PC-3 (cell line): ENCODE measurements around the gene KIF6. TPM values are rescaled to one million over a fixed set of nuclear protein-coding genes. Genes with fewer than 3 reads are reported as not detected.

Experiments used
- ATAC-seq: fragments of 200-7000 bp; cut with Tn5 transposase; 2 replicates; pipeline ENCODE4 v1.9.1; 2020; ENCODE audit warnings: mild to moderate bottlenecking, moderate library complexity
- BruUV-seq: library from RNA; stranded (reverse); fragments of 400-500 nt; replicated peaks from 2 replicates; lab custom pipeline; 2021; lab: Mats Ljungman, UMichigan
- CTCF ChIA-PET: fragments of 300-600 bp; sonication (Branson Sonifier 250); formaldehyde crosslinking; loops from one replicate; lab custom pipeline; 2022; ENCODE audit warnings: antibody characterized with exemption; lab: Charles Lee
- POLR2A ChIA-PET: fragments of 300-600 bp; sonication (Branson Sonifier 250); formaldehyde crosslinking; loops from one replicate; lab custom pipeline; 2022; ENCODE audit warnings: antibody characterized with exemption; ENCODE audit not compliant: unreplicated experiment; lab: Charles Lee
- DNase-seq: peaks from one replicate; pipeline ENCODE4 v3.0.0-alpha.2; 2015
- H2AFZ ChIP-seq: fragments of 300-600 bp; sonication (generic); 2 replicates; pipeline ENCODE4 v1.6.0; 2016; ENCODE audit warnings: antibody characterized with exemption, low read length
- H3F3A ChIP-seq: fragments of 300-600 bp; sonication (generic); one replicate; pipeline ENCODE4 v1.6.0; 2017; ENCODE audit warnings: antibody characterized with exemption, low read length, control low read depth, mild to moderate bottlenecking; ENCODE audit not compliant: unreplicated experiment
- H3K27ac ChIP-seq: fragments of 300-600 bp; sonication (generic); 2 replicates; pipeline ENCODE4 v1.5.1; 2016; ENCODE audit warnings: mild to moderate bottlenecking, low read length
- H3K27me3 ChIP-seq: fragments of 300-600 bp; sonication (generic); 2 replicates; pipeline ENCODE4 v1.6.1; 2016; ENCODE audit warnings: low read length, mixed read lengths
- H3K36me3 ChIP-seq: fragments of 300-600 bp; sonication (generic); 2 replicates; pipeline ENCODE4 v1.6.1; 2016; ENCODE audit warnings: low read depth, mixed run types, low read length, mixed read lengths
- H3K4me1 ChIP-seq: fragments of 300-600 bp; sonication (generic); 2 replicates; pipeline ENCODE4 v1.5.1; 2016; ENCODE audit warnings: low read length; ENCODE audit not compliant: insufficient read depth
- H3K4me2 ChIP-seq: fragments of 300-600 bp; sonication (generic); 2 replicates; pipeline ENCODE4 v1.6.0; 2016; ENCODE audit warnings: low read length
- H3K4me3 ChIP-seq: fragments of 300-600 bp; sonication (generic); 2 replicates; pipeline ENCODE4 v1.5.1; 2016; ENCODE audit warnings: mild to moderate bottlenecking, low read length, mixed read lengths
- H3K79me2 ChIP-seq: fragments of 300-600 bp; sonication (generic); 2 replicates; pipeline ENCODE4 v1.6.1; 2017; ENCODE audit warnings: low read length, mixed read lengths
- H3K9ac ChIP-seq: fragments of 300-600 bp; sonication (generic); 2 replicates; pipeline ENCODE4 v1.6.0; 2016; ENCODE audit warnings: mild to moderate bottlenecking, low read length
- H3K9me2 ChIP-seq: fragments of 300-600 bp; sonication (generic); replicated peaks from 2 replicates; pipeline ENCODE4 v1.6.1; 2016; ENCODE audit warnings: mixed run types, low read length, mixed read lengths
- H3K9me3 ChIP-seq: fragments of 300-600 bp; sonication (generic); 2 replicates; pipeline ENCODE4 v1.6.1; 2016; ENCODE audit warnings: low read length, mixed read lengths
- H4K20me1 ChIP-seq: fragments of 300-600 bp; sonication (generic); 2 replicates; pipeline ENCODE4 v1.6.1; 2016; ENCODE audit warnings: low read length, mixed read lengths
- CTCF ChIP-seq: fragments of 300-600 bp; sonication (generic); conservative IDR thresholded peaks from 2 replicates; pipeline ENCODE4 v1.5.1; 2017; ENCODE audit warnings: antibody characterized with exemption, low read depth, mild to moderate bottlenecking, low read length
- EZH2 ChIP-seq: fragments of 300-600 bp; sonication (generic); IDR thresholded peaks from one replicate; pipeline ENCODE4 v1.6.1; 2017; ENCODE audit warnings: antibody characterized with exemption, mild to moderate bottlenecking, low read length; ENCODE audit not compliant: unreplicated experiment
- EZH2phosphoT487 ChIP-seq: fragments of 300-600 bp; sonication (generic); IDR thresholded peaks from 2 replicates; pipeline ENCODE4 v1.6.1; 2018; ENCODE audit warnings: mild to moderate bottlenecking, antibody characterized with exemption, low read length, borderline replicate concordance
- intact Hi-C: fragments of 100-400 bp; cut with micrococcal nuclease; formaldehyde crosslinking; loops from 2 replicates; pipeline ENCODE4 v1.9.0; 2023
- total RNA-seq: library from RNA; depleted of rRNA; stranded (reverse); fragments of >200 nt; gene quantifications from 2 replicates; pipeline ENCODE4 v1.2.3, GENCODE V29; 2014

The KIF6 gene
- total RNA-seq, 1 experiment from 2014 or later, result 0.07 TPM

- intact Hi-C loops, result no loop called here
- H3K27me3 ChIP-seq, result peaks cover 6% of the 10 kb centered on the region; the same call in 1 of the 2 replicates
- no peak for DNase-seq
- no peaks in the 10 kb centered on the region for H3K9me2 ChIP-seq
- no peaks in the 10 kb centered on the region for H3K4me1 ChIP-seq
- no peaks in the 10 kb centered on the region for H3F3A ChIP-seq
- ATAC-seq, result no peak
- no peaks in the 10 kb centered on the region for H3K9me3 ChIP-seq
- CTCF ChIA-PET, result no interaction called here
- TF ChIP-seq EZH2, result no peak
- no peak for TF ChIP-seq EZH2phosphoT487
- TF ChIP-seq CTCF, result no peak
- H3K4me3 ChIP-seq, result no peak overlapping the region
- no peak overlapping the region for H3K4me2 ChIP-seq
- no peak overlapping the region for H3K27ac ChIP-seq
- H3K36me3 ChIP-seq, result no peaks in the 10 kb centered on the region
- BruUV-seq, result no TSS peak
- H2AFZ ChIP-seq, result no peak overlapping the region
- no peak overlapping the region for H3K9ac ChIP-seq
- H3K79me2 ChIP-seq, result no peaks in the 10 kb centered on the region
- POLR2A ChIA-PET, result no interaction called here
- no peaks in the 10 kb centered on the region for H4K20me1 ChIP-seq
Measured at GRCh38 chr6:39444479-39445019, 280.7 kb downstream of the KIF6 start.

- ChIA-PET POLR2A (no interaction called here), CTCF (no interaction called here)
- Histone ChIP-seq H3K4me2 (no peak overlapping the region), H3K79me2 (no peaks in the 10 kb centered on the region), H4K20me1 (no peaks in the 10 kb centered on the region), H3K4me3 (no peak overlapping the region), H3K9ac (no peak overlapping the region), H3K4me1 (no peaks in the 10 kb centered on the region), H3K9me2 (no peaks in the 10 kb centered on the region), H3K9me3 (no peaks in the 10 kb centered on the region), H2AFZ (no peak overlapping the region), H3K36me3 (no peaks in the 10 kb centered on the region), H3K27me3 (peaks cover 6% of the 10 kb centered on the region; the same call in 1 of the 2 replicates), H3K27ac (no peak overlapping the region), H3F3A (no peaks in the 10 kb centered on the region)
- intact Hi-C loops, result no loop called here
- no peak for ATAC-seq
- DNase-seq, result no peak
- no TSS peak for BruUV-seq
- TF ChIP-seq CTCF (no peak), EZH2phosphoT487 (no peak), EZH2 (no peak)
Measured at GRCh38 chr6:39441986-39442385, 283.2 kb downstream of the KIF6 start.

DNA sequence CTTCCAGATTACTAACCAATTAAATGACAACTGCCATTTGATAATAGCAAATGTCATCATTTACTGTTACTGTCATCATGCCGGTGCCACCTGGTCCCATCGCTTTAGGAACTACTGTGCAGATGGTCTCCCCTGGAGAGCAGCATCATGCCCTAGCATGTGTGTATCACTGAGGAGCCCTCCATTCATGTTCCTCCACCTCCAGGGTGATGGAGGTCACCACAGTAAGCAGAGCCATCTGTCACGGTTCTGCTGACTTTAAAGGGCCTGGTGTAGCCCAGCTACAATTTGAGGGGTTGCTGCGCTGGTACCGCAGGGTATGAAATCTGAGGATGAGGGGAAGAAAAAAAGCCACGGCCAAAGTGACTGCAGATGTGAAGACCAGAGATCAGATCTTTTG is 283.9 kb downstream of the KIF6 start:
- Histone ChIP-seq H3K4me3 (no peak overlapping the region), H4K20me1 (no peaks in the 10 kb centered on the region), H3F3A (no peaks in the 10 kb centered on the region), H3K36me3 (no peaks in the 10 kb centered on the region), H3K4me2 (no peak overlapping the region), H3K9ac (no peak overlapping the region), H3K27ac (no peak overlapping the region), H3K4me1 (no peaks in the 10 kb centered on the region), H3K27me3 (peaks cover 6% of the 10 kb centered on the region; the same call in 1 of the 2 replicates), H3K9me3 (no peaks in the 10 kb centered on the region), H3K9me2 (no peaks in the 10 kb centered on the region), H3K79me2 (no peaks in the 10 kb centered on the region), H2AFZ (no peak overlapping the region)
- TF ChIP-seq CTCF, result no peak
- TF ChIP-seq EZH2, result no peak
- TF ChIP-seq EZH2phosphoT487, result no peak
- ChIA-PET POLR2A (no interaction called here), CTCF (no interaction called here)
- BruUV-seq, result no TSS peak
- no peak for ATAC-seq
- no peak for DNase-seq
- intact Hi-C loops, result no loop called here
